H9 (cell line): ENCODE measurements around the gene CRYBA1. TPM values are rescaled to one million over a fixed set of nuclear protein-coding genes. Genes with fewer than 3 reads are reported as not detected.

Experiments
- DNase-seq: peaks from one replicate; pipeline ENCODE4 v3.0.0-alpha.2; 2017
- H2AFZ ChIP-seq: one replicate; pipeline ENCODE4 v1.6.1; 2013; ENCODE audit warnings: mild to moderate bottlenecking, low read length, control low read depth, moderate library complexity
- H2AK5ac ChIP-seq: 2 replicates; pipeline ENCODE4 v1.6.1; 2013; ENCODE audit warnings: low read length, control low read depth, mixed read lengths; ENCODE audit not compliant: insufficient read length
- H2BK120ac ChIP-seq: one replicate; pipeline ENCODE4 v1.6.1; 2013; ENCODE audit warnings: low read depth, mild to moderate bottlenecking, low read length, control low read depth, inconsistent platforms; ENCODE audit not compliant: poor library complexity, severe bottlenecking
- H2BK12ac ChIP-seq: 2 replicates; pipeline ENCODE4 v1.6.1; 2013; ENCODE audit warnings: low read length, control low read depth, mixed read lengths, low read depth; ENCODE audit not compliant: insufficient read length
- H2BK15ac ChIP-seq: 2 replicates; pipeline ENCODE4 v1.6.1; 2013; ENCODE audit warnings: low read depth, low read length, control low read depth
- H2BK20ac ChIP-seq: one replicate; pipeline ENCODE4 v1.6.1; 2013; ENCODE audit warnings: low read depth, mild to moderate bottlenecking, low read length, control low read depth, inconsistent platforms; ENCODE audit not compliant: poor library complexity, severe bottlenecking
- H2BK5ac ChIP-seq: 2 replicates; pipeline ENCODE4 v1.6.1; 2013; ENCODE audit warnings: low read length, control low read depth, mixed read lengths; ENCODE audit not compliant: insufficient read length
- H3K14ac ChIP-seq: 2 replicates; pipeline ENCODE4 v1.6.1; 2013; ENCODE audit warnings: low read length, control low read depth; ENCODE audit not compliant: insufficient read depth
- H3K18ac ChIP-seq: 2 replicates; pipeline ENCODE4 v1.6.1; 2013; ENCODE audit warnings: low read depth, mild to moderate bottlenecking, mixed read lengths, low read length, control low read depth; ENCODE audit not compliant: insufficient read length
- H3K23ac ChIP-seq: 2 replicates; pipeline ENCODE4 v1.6.1; 2013; ENCODE audit warnings: low read length, control low read depth, mixed read lengths, low read depth; ENCODE audit not compliant: insufficient read length
- H3K23me2 ChIP-seq: 2 replicates; pipeline ENCODE4 v1.6.1; 2013; ENCODE audit warnings: low read depth, mild to moderate bottlenecking, mixed read lengths, low read length, control low read depth; ENCODE audit not compliant: insufficient read length, poor library complexity, severe bottlenecking
- H3K27ac ChIP-seq: 2 replicates; pipeline ENCODE4 v1.5.1; 2013; ENCODE audit warnings: low read length, control low read depth, mixed read lengths, low read depth; ENCODE audit not compliant: insufficient read length
- H3K27me3 ChIP-seq: 2 replicates; pipeline ENCODE4 v1.6.1; 2013; ENCODE audit warnings: low read length, control low read depth, inconsistent platforms; ENCODE audit not compliant: insufficient read depth
- H3K4ac ChIP-seq: 2 replicates; pipeline ENCODE4 v1.6.1; 2013; ENCODE audit warnings: low read depth, mild to moderate bottlenecking, control low read depth, inconsistent platforms, low read length, moderate library complexity
- H3K4me1 ChIP-seq: 2 replicates; pipeline ENCODE4 v1.6.1; 2013; ENCODE audit warnings: low read length, control low read depth, inconsistent platforms; ENCODE audit not compliant: insufficient read depth
- H3K4me2 ChIP-seq: 2 replicates; pipeline ENCODE4 v1.6.1; 2013; ENCODE audit warnings: low read length, control low read depth, mixed read lengths; ENCODE audit not compliant: insufficient read length, insufficient read depth
- H3K56ac ChIP-seq: 2 replicates; pipeline ENCODE4 v1.6.1; 2013; ENCODE audit warnings: low read depth, mild to moderate bottlenecking, mixed read lengths, low read length, control low read depth; ENCODE audit not compliant: insufficient read length
- H3K79me1 ChIP-seq: 2 replicates; pipeline ENCODE4 v1.6.1; 2013; ENCODE audit warnings: low read depth, mild to moderate bottlenecking, moderate library complexity, low read length, control low read depth, inconsistent platforms; ENCODE audit not compliant: insufficient read depth, poor library complexity, severe bottlenecking
- H3K79me2 ChIP-seq: 2 replicates; pipeline ENCODE4 v1.6.1; 2013; ENCODE audit warnings: low read length, control low read depth, inconsistent platforms; ENCODE audit not compliant: insufficient read depth
- H3K9ac ChIP-seq: 2 replicates; pipeline ENCODE4 v1.6.1; 2013; ENCODE audit warnings: low read length, control low read depth, mixed read lengths; ENCODE audit not compliant: insufficient read length; ENCODE audit errors: extremely low read depth
- H3K9me3 ChIP-seq: one replicate; pipeline ENCODE4 v1.6.1; 2013; ENCODE audit warnings: low read depth, low read length, inconsistent platforms; ENCODE audit not compliant: control insufficient read depth
- H3T11ph ChIP-seq: one replicate; pipeline ENCODE4 v1.6.1; 2013; ENCODE audit warnings: mild to moderate bottlenecking, low read length, control low read depth, inconsistent platforms
- H4K20me1 ChIP-seq: one replicate; pipeline ENCODE4 v1.6.1; 2013; ENCODE audit not compliant: control insufficient read depth, insufficient read length, insufficient read depth
- H4K5ac ChIP-seq: 2 replicates; pipeline ENCODE4 v1.6.1; 2013; ENCODE audit warnings: low read depth, mild to moderate bottlenecking, mixed read lengths, low read length, control low read depth; ENCODE audit not compliant: insufficient read length
- H4K8ac ChIP-seq: replicated peaks from 2 replicates; pipeline ENCODE4 v1.6.1; 2013; ENCODE audit warnings: low read length, control low read depth, mixed read lengths, low read depth; ENCODE audit not compliant: insufficient read length
- H4K91ac ChIP-seq: 2 replicates; pipeline ENCODE4 v1.6.1; 2013; ENCODE audit warnings: low read depth, mild to moderate bottlenecking, moderate library complexity, mixed read lengths, low read length, control low read depth; ENCODE audit not compliant: insufficient read length
- H3K27ac Mint-ChIP-seq, 3 experiments: 2 replicates in 2 of 3; 3 replicates in 1 of 3; pipeline ENCODE4 v1.8.0; 2020 to 2021; ENCODE audit warnings: mixed read lengths in 3 of 3, mild to moderate bottlenecking in 1 of 3, moderate library complexity in 1 of 3
- H3K27me3 Mint-ChIP-seq: 2 replicates; pipeline ENCODE4 v1.8.0; 2021; ENCODE audit warnings: low read depth, mild to moderate bottlenecking, moderate library complexity, mixed read lengths
- H3K36me3 Mint-ChIP-seq, 3 experiments: 2 replicates in 2 of 3; 3 replicates in 1 of 3; pipeline ENCODE4 v1.8.0; 2020 to 2021; ENCODE audit warnings: low read depth in 3 of 3, mixed read lengths in 3 of 3; ENCODE audit not compliant: insufficient read depth in 1 of 3
- H3K4me1 Mint-ChIP-seq, 2 experiments: 2 replicates each; pipeline ENCODE4 v1.8.0; 2020; ENCODE audit warnings: mixed read lengths in 2 of 2
- H3K4me3 Mint-ChIP-seq, 2 experiments: 2 replicates in 1 of 2; 3 replicates in 1 of 2; pipeline ENCODE4 v1.8.0; 2020 to 2021; ENCODE audit warnings: mild to moderate bottlenecking in 2 of 2, mixed read lengths in 2 of 2, moderate library complexity in 1 of 2
- H3K9me3 Mint-ChIP-seq, 2 experiments: 2 replicates in 1 of 2; 3 replicates in 1 of 2; pipeline ENCODE4 v1.8.0; 2020; ENCODE audit warnings: mild to moderate bottlenecking in 2 of 2, mixed read lengths in 2 of 2, moderate library complexity in 1 of 2
- CTCF ChIP-seq: fragments of 200-600 bp; sonication (generic); conservative IDR thresholded peaks from 3 replicates; pipeline ENCODE4 v1.8.0; 2021; ENCODE audit warnings: antibody characterized with exemption, mild to moderate bottlenecking
- WGBS: extraction: QIAGEN DNeasy Blood & Tissue Kit; methylation state at CpG from one replicate; pipeline ENCODE4 v1.1.7; 2013; ENCODE audit warnings: missing lambda C conversion rate, low lambda C conversion rate, mixed read lengths; ENCODE audit not compliant: insufficient read length; ENCODE audit errors: extremely low coverage; 5-methylcytosine and 5-hydroxymethylcytosine counted together
- total RNA-seq: library from RNA; stranded (reverse); gene quantifications from 2 replicates; pipeline ENCODE4 v1.2.1, GENCODE V29; 2021

CRYBA1 gene
- total RNA-seq, 1 experiment from 2014 or later: not detected

DNA sequence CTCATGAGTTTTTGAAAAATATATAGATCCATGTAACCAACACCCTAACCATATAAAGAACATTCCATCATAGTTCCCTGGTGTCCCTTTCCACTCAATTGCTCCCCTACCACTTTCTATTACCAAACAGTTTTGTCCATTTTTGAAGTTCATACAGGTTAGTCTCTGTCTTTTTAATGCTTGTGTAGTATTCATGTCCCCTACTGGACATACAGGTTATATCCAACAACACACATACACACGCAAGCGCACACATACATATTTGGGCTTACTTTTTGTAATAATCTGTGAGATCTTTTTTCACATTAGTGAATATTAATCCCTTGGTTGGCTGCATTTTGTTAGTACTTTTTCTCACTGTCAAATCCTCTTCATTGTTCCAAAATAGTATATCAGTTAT is 6.4 kb downstream of the CRYBA1 start:
- no peaks in the 10 kb centered on the region for H3K4me1 ChIP-seq
- no peak overlapping the region for H3K9ac ChIP-seq
- no peaks in the 10 kb centered on the region for H3K9me3 ChIP-seq
- H4K91ac ChIP-seq: no peak overlapping the region
- no peak for DNase-seq
- no peak overlapping the region for H4K5ac ChIP-seq
- no peak overlapping the region for H2BK5ac ChIP-seq
- no peak overlapping the region for H2BK15ac ChIP-seq
- Mint-ChIP-seq H3K4me3 (no peak overlapping the region), H3K9me3 (no peaks in the 10 kb centered on the region), H3K36me3 (peaks cover 0 to 4% (median 0%) of the 10 kb centered on the region in 3 experiments; a peak in 2 of 7 replicates), H3K27me3 (no peaks in the 10 kb centered on the region), H3K4me1 (no peaks in the 10 kb centered on the region), H3K27ac (peak overlapping the region in 1 of 3 experiments; percentile 3; a peak in 1 of 7 replicates)
- no peak for TF ChIP-seq CTCF
- H2AFZ ChIP-seq: no peak overlapping the region
- no peak overlapping the region for H3K56ac ChIP-seq
- H2BK20ac ChIP-seq: no peak overlapping the region
- no peaks in the 10 kb centered on the region for H3K79me1 ChIP-seq
- no CpG with 5 or more reads among the region's 2 CpGs for WGBS
- H2BK12ac ChIP-seq: no peak overlapping the region
- no peak overlapping the region for H3K4me2 ChIP-seq
- no peak overlapping the region for H2BK120ac ChIP-seq
- H3K27ac ChIP-seq: no peak overlapping the region
- no peak overlapping the region for H3K14ac ChIP-seq
- no peaks in the 10 kb centered on the region for H4K20me1 ChIP-seq
- H3K79me2 ChIP-seq: no peaks in the 10 kb centered on the region
- H2AK5ac ChIP-seq: no peak overlapping the region
- no peak overlapping the region for H3K4ac ChIP-seq
- H3K27me3 ChIP-seq: no peaks in the 10 kb centered on the region
- H4K8ac ChIP-seq: no peak overlapping the region
- H3K23ac ChIP-seq: no peak overlapping the region
- no peak overlapping the region for H3K18ac ChIP-seq
- H3T11ph ChIP-seq: no peak overlapping the region
- H3K23me2 ChIP-seq: no peaks in the 10 kb centered on the region
